ENCODE results near the gene ASB1. TPM values are rescaled to one million over a fixed set of nuclear protein-coding genes. Genes with fewer than 3 reads are reported as not detected.
"Not testable (repeated sequence)": the region's sequence is repeated elsewhere in the genome, so short reads cannot be mapped to it uniquely, and the experiment has no call there.

The ASB1 gene
- total and polyA plus RNA-seq, 2 donors = 17.1 to 24.7 TPM

DNA sequence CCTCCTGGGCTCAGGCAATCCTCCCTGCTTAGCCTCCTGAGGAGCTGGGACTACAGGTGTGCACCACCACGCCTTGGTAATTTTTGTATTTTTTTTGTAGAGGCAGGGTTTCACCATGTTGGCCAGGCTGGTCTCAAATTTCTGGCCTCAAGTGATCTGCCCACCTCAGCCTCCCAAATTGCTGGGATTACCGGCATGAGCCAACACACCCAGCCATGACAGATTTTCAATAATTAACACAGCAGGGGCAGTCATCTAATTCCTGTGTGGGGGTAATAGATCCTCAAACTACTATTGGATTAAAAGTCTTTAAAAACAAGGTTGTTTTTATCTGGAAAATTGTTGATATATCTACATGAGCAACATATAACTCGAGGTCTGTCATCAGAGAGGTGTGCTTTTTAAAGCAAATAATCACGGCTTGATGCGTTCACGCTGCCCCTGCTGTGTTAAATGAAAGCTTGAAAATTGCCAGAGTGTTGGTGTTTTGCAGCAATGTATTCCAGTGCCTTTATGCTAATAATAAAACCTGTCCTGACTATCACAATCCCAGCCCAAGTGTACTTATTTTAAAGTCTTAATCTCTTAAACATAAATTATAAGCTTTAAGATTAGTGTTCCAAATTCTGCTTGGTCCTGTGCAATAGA, 35.6 kb upstream of the ASB1 start:
- H3K4me1 ChIP-seq (ENCODE audit: insufficient read depth) = no peaks in the 10 kb centered on the region
- H3K4me3 ChIP-seq (ENCODE audit: low read depth, low read length) = no peak overlapping the region
- no peak overlapping the region for H3K27ac ChIP-seq (ENCODE audit: low read depth)
- no peak for DNase-seq (ENCODE audit: extremely low spot score)
- no peaks in the 10 kb centered on the region for H3K36me3 ChIP-seq (ENCODE audit: insufficient read depth)
- WGBS = 91% methylated on average over 6 of the region's 6 CpGs

DNA sequence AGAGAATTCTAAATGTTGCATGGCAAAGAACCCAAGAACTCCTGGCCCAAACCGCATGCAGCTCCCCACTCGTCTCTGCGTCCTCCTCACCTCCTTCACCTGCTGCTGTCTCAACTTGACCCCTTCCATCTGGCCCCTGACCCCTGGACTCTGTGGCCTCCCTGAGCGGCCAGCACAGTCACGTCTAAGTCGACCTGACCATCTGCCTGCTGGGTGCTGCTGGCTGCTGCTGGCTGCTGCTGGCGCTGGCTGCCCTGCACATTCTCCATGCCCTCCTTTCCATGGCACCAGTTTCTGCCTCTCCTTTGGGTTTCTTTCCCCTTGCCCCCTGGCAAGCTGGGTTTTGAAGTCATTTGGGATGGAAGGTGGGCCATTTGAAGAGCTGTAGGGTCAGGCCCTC, 30.1 kb upstream of the ASB1 start:
- Histone ChIP-seq H3K4me1 (ENCODE audit: insufficient read depth) (no peaks in the 10 kb centered on the region), H3K4me3 (ENCODE audit: low read depth, low read length) (no peak overlapping the region), H3K27ac (ENCODE audit: low read depth) (no peak overlapping the region), H3K36me3 (ENCODE audit: insufficient read depth) (peaks cover 2% of the 10 kb centered on the region)
- 90% methylated on average over 7 of the region's 7 CpGs for WGBS
- DNase-seq (ENCODE audit: extremely low spot score) = no peak

DNA sequence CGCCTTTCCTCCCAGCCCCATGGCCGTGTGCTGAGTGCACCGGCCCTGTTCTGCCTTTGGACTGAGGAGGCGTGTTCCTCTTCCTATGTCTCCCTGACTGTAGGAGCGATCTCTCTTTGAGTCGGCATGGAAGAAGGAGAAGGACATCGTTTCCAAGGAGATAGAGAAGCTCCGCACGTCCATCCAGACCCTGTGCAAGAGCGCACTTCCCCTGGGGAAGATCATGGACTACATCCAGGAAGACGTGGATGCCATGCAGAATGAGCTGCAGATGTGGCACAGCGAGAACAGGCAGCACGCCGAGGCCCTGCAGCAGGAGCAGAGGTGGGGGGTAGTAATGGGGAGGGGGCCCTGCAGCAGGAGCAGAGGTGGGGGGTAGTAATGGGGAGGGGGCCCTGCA, 29.4 kb upstream of the ASB1 start:
- no peaks in the 10 kb centered on the region for H3K4me1 ChIP-seq (ENCODE audit: insufficient read depth)
- 79% methylated on average over 14 of the region's 14 CpGs for WGBS
- H3K4me3 ChIP-seq (ENCODE audit: low read depth, low read length) = no peak overlapping the region
- no peak overlapping the region for H3K27ac ChIP-seq (ENCODE audit: low read depth)
- peaks cover 2% of the 10 kb centered on the region for H3K36me3 ChIP-seq (ENCODE audit: insufficient read depth)
- no peak for DNase-seq (ENCODE audit: extremely low spot score)

GRCh38 chr2:238398577-238398976, 28.1 kb upstream of the ASB1 start:
- no peak overlapping the region for H3K4me3 ChIP-seq (ENCODE audit: low read depth, low read length)
- DNase-seq (ENCODE audit: extremely low spot score) = no peak
- 84% methylated on average over 6 of the region's 6 CpGs for WGBS
- peaks cover 2% of the 10 kb centered on the region for H3K36me3 ChIP-seq (ENCODE audit: insufficient read depth)
- no peaks in the 10 kb centered on the region for H3K4me1 ChIP-seq (ENCODE audit: insufficient read depth)
- H3K27ac ChIP-seq (ENCODE audit: low read depth) = no peak overlapping the region

DNA sequence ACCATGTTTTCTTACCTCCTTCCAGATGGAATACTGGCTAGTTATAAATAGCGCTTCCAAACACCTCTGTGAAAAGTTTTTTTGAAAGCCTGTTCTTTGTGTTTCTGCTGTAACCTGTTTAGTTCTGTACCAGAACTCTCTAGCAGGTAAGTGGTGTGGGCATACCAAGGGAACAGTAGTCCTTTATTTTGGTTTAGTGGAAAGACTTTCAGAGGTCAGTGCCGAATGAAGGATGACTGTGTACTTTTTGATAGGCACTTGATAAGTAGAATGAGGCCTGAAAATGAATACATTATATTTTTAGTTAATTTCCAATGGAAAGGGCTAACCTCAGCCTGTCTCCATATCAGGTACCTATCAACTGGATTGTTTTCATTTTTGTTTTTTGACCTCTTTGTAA, 27.6 kb upstream of the ASB1 start:
- H3K4me1 ChIP-seq (ENCODE audit: insufficient read depth) = no peaks in the 10 kb centered on the region
- DNase-seq (ENCODE audit: extremely low spot score) = no peak
- H3K4me3 ChIP-seq (ENCODE audit: low read depth, low read length) = no peak overlapping the region
- 97% methylated on average over 2 of the region's 2 CpGs for WGBS
- peaks cover 2% of the 10 kb centered on the region for H3K36me3 ChIP-seq (ENCODE audit: insufficient read depth)
- H3K27ac ChIP-seq (ENCODE audit: low read depth) = no peak overlapping the region

DNA sequence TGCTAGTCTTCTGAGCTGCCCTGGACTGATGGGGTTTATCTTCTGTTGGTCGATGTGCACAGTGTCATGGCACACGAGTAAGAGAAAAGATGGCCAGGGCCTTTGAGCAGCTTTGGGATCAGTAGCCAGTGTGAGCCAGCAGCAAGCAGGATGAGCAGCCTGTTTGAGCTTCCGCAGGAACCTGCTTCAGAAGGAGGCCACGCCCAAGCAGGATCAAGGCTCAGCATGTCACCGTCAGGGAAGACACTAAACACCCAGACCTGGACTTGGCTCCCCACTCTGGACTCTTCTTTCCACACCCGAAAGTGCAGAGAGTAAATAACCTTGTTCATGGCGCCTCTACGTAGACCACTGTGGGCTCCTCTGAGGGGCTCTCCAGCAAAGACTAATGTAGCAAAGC, 25.2 kb upstream of the ASB1 start:
- DNase-seq (ENCODE audit: extremely low spot score) = no peak
- Histone ChIP-seq H3K36me3 (ENCODE audit: insufficient read depth) (peaks cover 2% of the 10 kb centered on the region), H3K27ac (ENCODE audit: low read depth) (no peak overlapping the region), H3K4me3 (ENCODE audit: low read depth, low read length) (no peak overlapping the region), H3K4me1 (ENCODE audit: insufficient read depth) (no peaks in the 10 kb centered on the region)
- 88% methylated on average over 8 of the region's 8 CpGs for WGBS

DNA sequence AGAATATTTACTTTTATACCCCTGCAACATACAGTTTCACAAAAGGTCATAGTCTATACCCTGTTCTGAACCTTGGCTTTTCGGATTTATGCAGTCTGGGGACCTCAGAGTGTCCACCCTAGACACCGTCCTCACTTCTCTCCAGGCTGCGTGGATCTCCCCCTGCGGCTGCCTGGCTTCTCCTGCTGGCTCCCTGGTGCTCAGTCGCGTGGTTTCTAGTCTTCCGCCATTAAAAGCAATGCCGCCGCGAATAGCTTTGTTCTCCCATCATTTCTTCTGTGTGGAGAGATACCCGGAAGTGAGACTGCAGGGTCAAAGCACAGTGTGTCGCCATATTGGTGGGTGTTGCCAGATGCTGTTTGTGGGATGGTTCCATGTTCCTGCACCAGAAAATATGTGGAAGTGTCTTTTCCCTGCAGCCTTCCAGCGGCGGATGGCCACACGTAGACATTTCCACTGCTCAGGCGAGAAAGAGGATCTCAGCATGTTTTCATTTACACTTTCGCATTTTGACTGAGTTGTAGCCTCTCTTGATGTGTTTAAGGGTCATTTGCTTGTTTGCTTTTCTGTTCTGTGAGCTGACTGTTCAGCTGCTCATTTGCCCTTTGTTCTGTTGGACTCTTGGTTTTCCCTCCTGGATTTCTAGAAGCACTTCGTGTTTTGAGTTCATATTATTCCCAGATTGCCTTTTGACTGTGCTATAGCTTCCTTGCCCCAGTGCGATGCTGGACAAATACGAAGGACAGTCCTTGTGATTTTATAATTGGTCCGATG, 22.9 kb upstream of the ASB1 start:
- H3K27ac ChIP-seq (ENCODE audit: low read depth) = no peak overlapping the region
- no peak for DNase-seq (ENCODE audit: extremely low spot score)
- peaks cover 2% of the 10 kb centered on the region for H3K36me3 ChIP-seq (ENCODE audit: insufficient read depth)
- WGBS = 93% methylated on average over 21 of the region's 21 CpGs
- H3K4me1 ChIP-seq (ENCODE audit: insufficient read depth) = no peaks in the 10 kb centered on the region
- no peak overlapping the region for H3K4me3 ChIP-seq (ENCODE audit: low read depth, low read length)

GRCh38 chr2:238404406-238405216, 22.1 kb upstream of the ASB1 start:
- WGBS = 87% methylated on average over 19 of the region's 19 CpGs
- no peak for DNase-seq (ENCODE audit: extremely low spot score)
- Histone ChIP-seq H3K36me3 (ENCODE audit: insufficient read depth) (peaks cover 2% of the 10 kb centered on the region), H3K27ac (ENCODE audit: low read depth) (no peak overlapping the region), H3K4me3 (ENCODE audit: low read depth, low read length) (no peak overlapping the region), H3K4me1 (ENCODE audit: insufficient read depth) (no peaks in the 10 kb centered on the region)

- 92% methylated on average over 4 of the region's 4 CpGs for WGBS
- not testable (repeated sequence) for H3K27ac ChIP-seq (ENCODE audit: low read depth); H3K36me3 ChIP-seq (ENCODE audit: insufficient read depth); DNase-seq (ENCODE audit: extremely low spot score); H3K4me3 ChIP-seq (ENCODE audit: low read depth, low read length); H3K4me1 ChIP-seq (ENCODE audit: insufficient read depth)
These were observed 21.5 kb upstream of the ASB1 start for GRCh38 chr2:238405217-238405555.

DNA sequence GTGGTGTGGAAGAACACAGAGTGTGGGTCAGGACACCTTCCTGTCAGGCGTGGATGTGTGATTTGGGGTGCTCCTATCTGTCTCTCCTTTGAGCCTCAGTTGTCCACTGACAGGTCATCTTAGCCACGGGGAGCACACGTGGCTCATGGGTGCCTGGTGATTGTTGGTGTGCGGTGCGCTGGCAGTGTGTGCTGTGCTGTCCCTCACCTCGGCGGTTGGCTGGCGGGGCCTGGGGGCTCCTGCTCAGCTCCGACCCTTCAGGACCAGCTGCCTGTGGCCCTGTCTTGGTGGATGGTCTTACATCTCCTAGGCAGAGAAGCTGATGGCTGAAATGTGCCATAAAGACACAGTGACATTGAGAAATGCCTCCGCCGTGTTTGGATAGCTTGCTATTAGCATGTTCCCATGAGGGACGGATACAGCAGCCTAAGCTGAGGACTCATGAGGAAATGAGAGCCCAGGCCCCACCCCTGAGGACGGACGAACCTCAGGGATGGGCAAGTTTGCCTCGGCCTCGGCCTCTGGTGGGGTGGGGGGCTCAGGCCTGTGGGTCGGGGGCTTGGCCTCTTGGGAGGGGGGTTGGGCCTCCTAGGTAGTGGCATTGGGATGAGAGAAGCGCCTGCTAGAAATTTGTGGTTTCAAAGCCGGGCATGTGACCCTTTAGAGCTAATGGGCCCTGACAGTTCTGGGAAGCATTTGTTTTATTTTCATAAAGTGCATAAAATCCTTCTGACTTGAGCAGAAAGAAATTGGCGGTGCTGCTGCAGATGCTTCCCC, 20.3 kb upstream of the ASB1 start:
- Histone ChIP-seq H3K27ac (ENCODE audit: low read depth) (no peak overlapping the region), H3K4me1 (ENCODE audit: insufficient read depth) (no peaks in the 10 kb centered on the region), H3K4me3 (ENCODE audit: low read depth, low read length) (no peak overlapping the region), H3K36me3 (ENCODE audit: insufficient read depth) (no peaks in the 10 kb centered on the region)
- no peak for DNase-seq (ENCODE audit: extremely low spot score)
- WGBS = 86% methylated on average over 20 of the region's 20 CpGs

DNA sequence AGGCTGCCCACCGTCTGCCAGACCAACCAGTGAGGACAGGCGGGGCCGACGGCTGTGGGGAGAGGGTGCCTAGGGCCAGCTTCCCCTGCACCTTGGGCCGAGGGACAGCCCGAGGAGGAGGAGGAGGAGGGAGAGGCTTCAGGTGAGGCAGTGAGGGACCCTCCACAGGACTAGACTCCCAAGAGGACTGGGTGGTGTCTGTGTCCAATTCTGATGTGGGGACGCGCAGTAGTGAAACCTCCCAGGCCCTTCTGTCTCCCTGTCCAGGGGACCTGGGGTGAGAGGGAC, 19.8 kb upstream of the ASB1 start:
- no peaks in the 10 kb centered on the region for H3K4me1 ChIP-seq (ENCODE audit: insufficient read depth)
- no peak overlapping the region for H3K4me3 ChIP-seq (ENCODE audit: low read depth, low read length)
- WGBS = 80% methylated on average over 8 of the region's 8 CpGs
- no peak for DNase-seq (ENCODE audit: extremely low spot score)
- H3K36me3 ChIP-seq (ENCODE audit: insufficient read depth) = no peaks in the 10 kb centered on the region
- no peak overlapping the region for H3K27ac ChIP-seq (ENCODE audit: low read depth)

DNA sequence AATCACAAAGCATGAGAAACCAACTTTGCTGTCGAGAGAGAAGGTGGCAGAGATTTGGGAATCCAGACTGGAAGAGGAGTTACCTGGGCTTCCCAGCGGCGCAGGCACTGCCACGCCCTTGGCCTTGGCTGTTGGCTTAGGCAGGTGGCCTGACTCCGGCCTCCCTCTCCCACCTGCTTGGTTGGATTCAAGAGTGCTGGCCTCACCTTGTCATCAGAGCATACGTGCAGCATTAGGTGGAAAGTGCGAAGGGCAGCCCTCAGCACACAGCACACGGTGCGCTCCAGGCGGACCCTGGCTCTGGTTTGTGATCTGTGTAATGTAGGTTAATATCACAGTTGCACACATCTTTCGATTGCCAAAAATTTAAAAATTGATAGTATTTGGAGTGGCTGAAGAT, 19.2 kb upstream of the ASB1 start:
- Histone ChIP-seq H3K36me3 (ENCODE audit: insufficient read depth) (no peaks in the 10 kb centered on the region), H3K27ac (ENCODE audit: low read depth) (no peak overlapping the region), H3K4me1 (ENCODE audit: insufficient read depth) (no peaks in the 10 kb centered on the region), H3K4me3 (ENCODE audit: low read depth, low read length) (no peak overlapping the region)
- no peak for DNase-seq (ENCODE audit: extremely low spot score)
- 92% methylated on average over 11 of the region's 11 CpGs for WGBS

- no peak for DNase-seq (ENCODE audit: extremely low spot score)
- 92% methylated on average over 17 of the region's 17 CpGs for WGBS
- H3K27ac ChIP-seq (ENCODE audit: low read depth) = no peak overlapping the region
- H3K36me3 ChIP-seq (ENCODE audit: insufficient read depth) = no peaks in the 10 kb centered on the region
- no peak overlapping the region for H3K4me3 ChIP-seq (ENCODE audit: low read depth, low read length)
- H3K4me1 ChIP-seq (ENCODE audit: insufficient read depth) = no peaks in the 10 kb centered on the region
These were observed 17.9 kb upstream of the ASB1 start for GRCh38 chr2:238408615-238409340.

Measured in urinary bladder (tissue), 4 donors.